IPS DF 6.9 (cell line): ENCODE measurements around the gene SLC18A3.

Experiments
- DNase-seq: peaks from one replicate; pipeline ENCODE4 v3.0.0-alpha.2; 2013; ENCODE audit warnings: low read depth, low spot score
- H3K27ac ChIP-seq: one replicate; pipeline ENCODE4 v1.5.1; 2013; ENCODE audit warnings: low read length, control low read depth
- H3K27me3 ChIP-seq: 2 replicates; pipeline ENCODE4 v1.6.1; 2013; ENCODE audit warnings: mild to moderate bottlenecking, low read length; ENCODE audit not compliant: control insufficient read depth, insufficient read depth
- H3K36me3 ChIP-seq: 2 replicates; pipeline ENCODE4 v1.6.1; 2013; ENCODE audit warnings: low read length; ENCODE audit not compliant: control insufficient read depth, insufficient read depth
- H3K4me1 ChIP-seq: 2 replicates; pipeline ENCODE4 v1.6.1; 2013; ENCODE audit warnings: low read length; ENCODE audit not compliant: control insufficient read depth, insufficient read depth
- H3K4me3 ChIP-seq: 2 replicates; pipeline ENCODE4 v1.5.1; 2013; ENCODE audit warnings: mild to moderate bottlenecking, low read length
- H3K9me3 ChIP-seq: 2 replicates; pipeline ENCODE4 v1.6.1; 2013; ENCODE audit warnings: low read length, inconsistent platforms; ENCODE audit not compliant: control insufficient read depth, insufficient read depth
- WGBS: extraction: QIAGEN DNeasy Blood & Tissue Kit; methylation state at CpG from one replicate; pipeline ENCODE4 v1.1.7; 2013; ENCODE audit warnings: mixed read lengths, missing lambda C conversion rate; ENCODE audit not compliant: insufficient read length, insufficient coverage; 5-methylcytosine and 5-hydroxymethylcytosine counted together

SLC18A3 gene

GRCh38 chr10:49618821-49619220 is 8.7 kb downstream of the SLC18A3 start:
- Histone ChIP-seq H3K4me1 (peaks cover 2% of the 10 kb centered on the region; the same call in 1 of the 2 replicates), H3K4me3 (no peak overlapping the region), H3K27me3 (peaks cover 28% of the 10 kb centered on the region), H3K27ac (no peak overlapping the region), H3K9me3 (no peaks in the 10 kb centered on the region), H3K36me3 (no peaks in the 10 kb centered on the region)
- no peak for DNase-seq
- WGBS, result no CpG with 5 or more reads among the region's 2 CpGs

- Histone ChIP-seq H3K27me3 (peaks cover 21% of the 10 kb centered on the region), H3K36me3 (no peaks in the 10 kb centered on the region), H3K9me3 (no peaks in the 10 kb centered on the region), H3K4me1 (peaks cover 2% of the 10 kb centered on the region; the same call in 1 of the 2 replicates), H3K27ac (no peak overlapping the region), H3K4me3 (no peak overlapping the region)
- no peak for DNase-seq
- WGBS, result no CpG with 5 or more reads among the region's 10 CpGs
Measured at GRCh38 chr10:49619613-49620012, 9.5 kb downstream of the SLC18A3 start.

GRCh38 chr10:49620286-49620810 is 10.2 kb downstream of the SLC18A3 start:
- no CpG with 5 or more reads among the region's 12 CpGs for WGBS
- Histone ChIP-seq H3K27me3 (peaks cover 14% of the 10 kb centered on the region; the same call in 1 of the 2 replicates), H3K36me3 (no peaks in the 10 kb centered on the region), H3K27ac (no peak overlapping the region), H3K9me3 (no peaks in the 10 kb centered on the region), H3K4me3 (no peak overlapping the region), H3K4me1 (peaks cover 2% of the 10 kb centered on the region; the same call in 1 of the 2 replicates)
- DNase-seq, result no peak

GRCh38 chr10:49620841-49621378 is 10.8 kb downstream of the SLC18A3 start:
- no CpG with 5 or more reads among the region's 6 CpGs for WGBS
- no peaks in the 10 kb centered on the region for H3K36me3 ChIP-seq
- no peak overlapping the region for H3K4me3 ChIP-seq
- H3K27ac ChIP-seq, result no peak overlapping the region
- no peaks in the 10 kb centered on the region for H3K9me3 ChIP-seq
- H3K4me1 ChIP-seq, result peaks cover 2% of the 10 kb centered on the region; the same call in 1 of the 2 replicates
- peaks cover 8% of the 10 kb centered on the region; the same call in 1 of the 2 replicates for H3K27me3 ChIP-seq
- DNase-seq, result no peak

GRCh38 chr10:49621561-49621960 is 11.5 kb downstream of the SLC18A3 start:
- Histone ChIP-seq H3K27ac (no peak overlapping the region), H3K4me1 (peaks cover 2% of the 10 kb centered on the region; the same call in 1 of the 2 replicates), H3K4me3 (no peak overlapping the region), H3K9me3 (no peaks in the 10 kb centered on the region), H3K27me3 (peaks cover 5% of the 10 kb centered on the region; the same call in 1 of the 2 replicates), H3K36me3 (no peaks in the 10 kb centered on the region)
- no CpG with 5 or more reads among the region's 6 CpGs for WGBS
- DNase-seq, result no peak

GRCh38 chr10:49622426-49623425 is 12.6 kb downstream of the SLC18A3 start:
- Histone ChIP-seq H3K27me3 (peaks cover 2% of the 10 kb centered on the region; the same call in 1 of the 2 replicates), H3K9me3 (no peaks in the 10 kb centered on the region), H3K36me3 (no peaks in the 10 kb centered on the region), H3K27ac (no peak overlapping the region), H3K4me3 (no peak overlapping the region), H3K4me1 (peaks cover 2% of the 10 kb centered on the region; the same call in 1 of the 2 replicates)
- no CpG with 5 or more reads among the region's 11 CpGs for WGBS
- DNase-seq, result no peak

- no peaks in the 10 kb centered on the region for H3K36me3 ChIP-seq
- H3K27me3 ChIP-seq, result no peaks in the 10 kb centered on the region
- 100% methylated on average over 3 of the region's 5 CpGs for WGBS
- no peak for DNase-seq
- H3K27ac ChIP-seq, result no peak overlapping the region
- peaks cover 2% of the 10 kb centered on the region; the same call in 1 of the 2 replicates for H3K4me1 ChIP-seq
- H3K4me3 ChIP-seq, result no peak overlapping the region
- H3K9me3 ChIP-seq, result no peaks in the 10 kb centered on the region
Measured at GRCh38 chr10:49624629-49625028, 14.5 kb downstream of the SLC18A3 start.

- Histone ChIP-seq H3K36me3 (no peaks in the 10 kb centered on the region), H3K27ac (no peak overlapping the region), H3K4me3 (no peak overlapping the region), H3K4me1 (peaks cover 2% of the 10 kb centered on the region; the same call in 1 of the 2 replicates), H3K27me3 (no peaks in the 10 kb centered on the region), H3K9me3 (no peaks in the 10 kb centered on the region)
- no peak for DNase-seq
- WGBS, result no CpG with 5 or more reads among the region's 10 CpGs
Measured at GRCh38 chr10:49625411-49625810, 15.3 kb downstream of the SLC18A3 start.

GRCh38 chr10:49627038-49627437 is 16.9 kb downstream of the SLC18A3 start:
- H3K27me3 ChIP-seq, result no peaks in the 10 kb centered on the region
- no peak overlapping the region for H3K27ac ChIP-seq
- H3K4me3 ChIP-seq, result no peak overlapping the region
- no peak for DNase-seq
- no peaks in the 10 kb centered on the region for H3K36me3 ChIP-seq
- H3K9me3 ChIP-seq, result no peaks in the 10 kb centered on the region
- H3K4me1 ChIP-seq, result no peaks in the 10 kb centered on the region; the same call in 1 of the 2 replicates
- WGBS, result no CpG with 5 or more reads among the region's 7 CpGs

GRCh38 chr10:49627644-49628247 is 17.6 kb downstream of the SLC18A3 start:
- DNase-seq, result no peak
- no peak overlapping the region for H3K27ac ChIP-seq
- no peaks in the 10 kb centered on the region for H3K9me3 ChIP-seq
- H3K4me3 ChIP-seq, result no peak overlapping the region
- H3K27me3 ChIP-seq, result no peaks in the 10 kb centered on the region
- no peaks in the 10 kb centered on the region for H3K4me1 ChIP-seq
- no peaks in the 10 kb centered on the region for H3K36me3 ChIP-seq
- no CpG with 5 or more reads among the region's 18 CpGs for WGBS
